IMR-90 (cell line): ENCODE results near the gene SH3BP4.

Source experiments
- CEBPB ChIP-seq: IDR thresholded peaks from 2 replicates; pipeline ENCODE4 v1.6.1; 2012; ENCODE audit warnings: low read depth, low read length, improper control_type of control experiment
- CHD1 ChIP-seq: IDR thresholded peaks from 2 replicates; pipeline ENCODE4 v1.6.1; 2012; ENCODE audit warnings: low read depth, low read length, improper control_type of control experiment
- FOS ChIP-seq: fragments of 150-350 bp; IDR thresholded peaks from 2 replicates; pipeline ENCODE4 v1.6.1; 2016; ENCODE audit warnings: low read depth, low read length
- MAFK ChIP-seq: IDR thresholded peaks from 2 replicates; pipeline ENCODE4 v1.6.1; 2012; ENCODE audit warnings: low read depth, low read length, improper control_type of control experiment
- MXI1 ChIP-seq: IDR thresholded peaks from 2 replicates; pipeline ENCODE4 v1.6.1; 2012; ENCODE audit warnings: low read depth, mild to moderate bottlenecking, low read length, moderate library complexity, borderline replicate concordance
- POLR2A ChIP-seq: IDR thresholded peaks from 2 replicates; pipeline ENCODE4 v1.6.1; 2012; ENCODE audit warnings: mild to moderate bottlenecking, low read depth, low read length
- RAD21 ChIP-seq: IDR thresholded peaks from 2 replicates; pipeline ENCODE4 v1.6.1; 2012; ENCODE audit warnings: low read length, improper control_type of control experiment
- RCOR1 ChIP-seq: IDR thresholded peaks from 2 replicates; pipeline ENCODE4 v1.6.1; 2012; ENCODE audit warnings: mild to moderate bottlenecking, low read length, improper control_type of control experiment; ENCODE audit not compliant: insufficient replicate concordance
- RFX5 ChIP-seq: IDR thresholded peaks from 2 replicates; pipeline ENCODE4 v1.8.0; 2012; ENCODE audit warnings: low read depth, mild to moderate bottlenecking, low read length, moderate library complexity
- SMC3 ChIP-seq: fragments of 150-350 bp; IDR thresholded peaks from 2 replicates; pipeline ENCODE4 v1.6.1; 2016; ENCODE audit warnings: low read depth, mild to moderate bottlenecking, antibody characterized with exemption, low read length, moderate library complexity
- TF ChIP-seq, protein P1 (sequence below): conservative IDR thresholded peaks from 2 replicates; pipeline ENCODE4 v1.5.1; 2012; ENCODE audit warnings: mild to moderate bottlenecking, low read depth, low read length, improper control_type of control experiment
- TF ChIP-seq, protein P2 (sequence below): fragments of 150-350 bp; IDR thresholded peaks from 2 replicates; pipeline ENCODE4 v1.6.1; 2017; ENCODE audit warnings: mild to moderate bottlenecking, antibody characterized with exemption, low read length, low read depth
- TF ChIP-seq, protein P3 (sequence below): fragments of 150-350 bp; IDR thresholded peaks from 2 replicates; pipeline ENCODE4 v1.6.1; 2016; ENCODE audit warnings: low read depth, mild to moderate bottlenecking, low read length, moderate library complexity, borderline replicate concordance

DNA sequence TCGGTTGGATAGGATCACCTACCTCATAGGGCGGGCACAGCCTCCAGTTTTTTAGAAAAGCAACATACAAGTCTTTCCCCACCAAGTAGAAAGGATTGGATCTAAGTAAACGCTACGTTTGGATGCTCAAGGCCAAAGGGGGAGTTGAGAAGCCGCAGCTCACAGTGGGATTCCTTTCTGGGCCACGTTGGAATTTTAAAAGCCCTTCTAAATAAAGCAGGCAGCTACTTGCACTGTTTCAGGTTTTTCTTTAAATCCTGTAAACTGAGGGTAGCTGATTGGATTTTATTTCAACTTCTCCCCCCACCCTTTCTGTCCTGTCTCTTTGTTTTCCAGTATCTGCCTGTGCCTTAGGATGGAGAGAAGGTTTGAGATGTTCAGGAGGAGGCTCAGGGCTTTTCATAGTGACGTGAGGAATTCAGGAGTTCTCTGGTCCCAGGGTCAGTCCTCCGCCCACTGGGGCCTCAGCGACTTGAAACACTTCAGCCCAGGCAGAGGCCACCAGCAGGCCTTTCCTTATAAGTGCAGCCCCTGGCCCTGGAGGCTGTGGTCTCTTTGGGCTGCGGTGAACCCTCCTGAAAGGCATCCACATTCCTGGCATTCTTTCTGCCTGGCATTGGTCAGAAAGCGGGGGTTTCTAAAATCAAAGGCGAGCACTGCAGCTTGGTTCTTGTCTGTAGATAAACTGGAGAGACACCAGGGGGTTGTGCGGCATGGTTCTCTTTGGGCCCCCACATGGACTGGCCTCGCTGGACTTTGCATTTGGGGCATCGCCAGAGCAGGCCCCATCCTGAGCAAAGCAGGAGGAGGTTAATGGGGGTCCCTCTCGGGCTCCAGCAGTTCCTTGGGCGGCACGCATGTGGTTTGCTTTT, 44.5 kb downstream of the SH3BP4 start:
- TF ChIP-seq, protein P1, sequence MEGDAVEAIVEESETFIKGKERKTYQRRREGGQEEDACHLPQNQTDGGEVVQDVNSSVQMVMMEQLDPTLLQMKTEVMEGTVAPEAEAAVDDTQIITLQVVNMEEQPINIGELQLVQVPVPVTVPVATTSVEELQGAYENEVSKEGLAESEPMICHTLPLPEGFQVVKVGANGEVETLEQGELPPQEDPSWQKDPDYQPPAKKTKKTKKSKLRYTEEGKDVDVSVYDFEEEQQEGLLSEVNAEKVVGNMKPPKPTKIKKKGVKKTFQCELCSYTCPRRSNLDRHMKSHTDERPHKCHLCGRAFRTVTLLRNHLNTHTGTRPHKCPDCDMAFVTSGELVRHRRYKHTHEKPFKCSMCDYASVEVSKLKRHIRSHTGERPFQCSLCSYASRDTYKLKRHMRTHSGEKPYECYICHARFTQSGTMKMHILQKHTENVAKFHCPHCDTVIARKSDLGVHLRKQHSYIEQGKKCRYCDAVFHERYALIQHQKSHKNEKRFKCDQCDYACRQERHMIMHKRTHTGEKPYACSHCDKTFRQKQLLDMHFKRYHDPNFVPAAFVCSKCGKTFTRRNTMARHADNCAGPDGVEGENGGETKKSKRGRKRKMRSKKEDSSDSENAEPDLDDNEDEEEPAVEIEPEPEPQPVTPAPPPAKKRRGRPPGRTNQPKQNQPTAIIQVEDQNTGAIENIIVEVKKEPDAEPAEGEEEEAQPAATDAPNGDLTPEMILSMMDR: peak; percentile 35
- no peak for TF ChIP-seq MXI1
- TF ChIP-seq POLR2A: no peak
- TF ChIP-seq RAD21: peak; percentile 43
- no peak for TF ChIP-seq CEBPB
- TF ChIP-seq RCOR1: no peak
- TF ChIP-seq, protein P2, sequence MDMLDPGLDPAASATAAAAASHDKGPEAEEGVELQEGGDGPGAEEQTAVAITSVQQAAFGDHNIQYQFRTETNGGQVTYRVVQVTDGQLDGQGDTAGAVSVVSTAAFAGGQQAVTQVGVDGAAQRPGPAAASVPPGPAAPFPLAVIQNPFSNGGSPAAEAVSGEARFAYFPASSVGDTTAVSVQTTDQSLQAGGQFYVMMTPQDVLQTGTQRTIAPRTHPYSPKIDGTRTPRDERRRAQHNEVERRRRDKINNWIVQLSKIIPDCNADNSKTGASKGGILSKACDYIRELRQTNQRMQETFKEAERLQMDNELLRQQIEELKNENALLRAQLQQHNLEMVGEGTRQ: no peak
- TF ChIP-seq CHD1: no peak
- peak; percentile 28 for TF ChIP-seq SMC3
- TF ChIP-seq RFX5: no peak
- no peak for TF ChIP-seq FOS
- no peak for TF ChIP-seq MAFK
- TF ChIP-seq, protein P3, sequence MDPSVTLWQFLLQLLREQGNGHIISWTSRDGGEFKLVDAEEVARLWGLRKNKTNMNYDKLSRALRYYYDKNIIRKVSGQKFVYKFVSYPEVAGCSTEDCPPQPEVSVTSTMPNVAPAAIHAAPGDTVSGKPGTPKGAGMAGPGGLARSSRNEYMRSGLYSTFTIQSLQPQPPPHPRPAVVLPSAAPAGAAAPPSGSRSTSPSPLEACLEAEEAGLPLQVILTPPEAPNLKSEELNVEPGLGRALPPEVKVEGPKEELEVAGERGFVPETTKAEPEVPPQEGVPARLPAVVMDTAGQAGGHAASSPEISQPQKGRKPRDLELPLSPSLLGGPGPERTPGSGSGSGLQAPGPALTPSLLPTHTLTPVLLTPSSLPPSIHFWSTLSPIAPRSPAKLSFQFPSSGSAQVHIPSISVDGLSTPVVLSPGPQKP: no peak
